Testis (tissue), 3 donors: Measurements from ENCODE around the gene SRGN. TPM values are rescaled to one million over a fixed set of nuclear protein-coding genes. Genes with fewer than 3 reads are reported as not detected.

Experiments used
- DNase-seq: peaks from one replicate; pipeline ENCODE4 v3.0.0-alpha.2; 2019
- H3K27ac ChIP-seq, 2 donors: fragments of 200-600 bp; sonication (generic); one replicate each; pipeline ENCODE4 v1.5.1; 2019
- H3K27me3 ChIP-seq: fragments of 200-600 bp; sonication (generic); one replicate; pipeline ENCODE4 v1.5.1; 2019
- H3K36me3 ChIP-seq: fragments of 200-600 bp; sonication (generic); one replicate; pipeline ENCODE4 v1.5.1; 2017; ENCODE audit warnings: low read depth; ENCODE audit errors: missing control alignments
- H3K4me1 ChIP-seq: fragments of 200-600 bp; sonication (generic); one replicate; pipeline ENCODE4 v1.5.1; 2019
- H3K4me3 ChIP-seq, 2 donors: fragments of 200-600 bp; sonication (generic); one replicate each; pipeline ENCODE4 v1.5.1; 2017 to 2019
- H3K9me3 ChIP-seq: fragments of 200-600 bp; sonication (generic); one replicate; pipeline ENCODE4 v1.5.1; 2017
- CTCF ChIP-seq, 3 experiments: fragments of 450-650 bp in 2 of 3; fragments of 200-600 bp in 1 of 3; sonication (generic) in 1 of 3; IDR thresholded peaks; one replicate each; pipeline ENCODE4 v1.5.1; 2016 to 2019; ENCODE audit warnings: antibody characterized with exemption in 3 of 3, mild to moderate bottlenecking in 2 of 3, moderate library complexity in 1 of 3
- POLR2A ChIP-seq: fragments of 450-650 bp; IDR thresholded peaks from one replicate; pipeline ENCODE4 v1.6.1; 2017; ENCODE audit warnings: antibody characterized with exemption, mild to moderate bottlenecking, moderate library complexity
- WGBS, 2 donors: methylation state at CpG; one replicate each; pipeline ENCODE4 v1.1.5; 2018; 5-methylcytosine and 5-hydroxymethylcytosine counted together
- intact Hi-C: fragments of 100-400 bp; cut with DNase I; formaldehyde crosslinking; loops from one replicate; pipeline ENCODE4 v1.15.1; 2023; ENCODE audit warnings: low total_unique reads
- polyA plus RNA-seq: library from polyadenylated mRNA; stranded (reverse); fragments of 350-450 nt; fragmentation: Illumina TruSeq; extraction: RNeasy Lipid Tissue Mini Kit (QIAGEN cat#74804); gene quantifications from one replicate; pipeline ENCODE4 v1.2.3, GENCODE V29; 2014; ENCODE audit warnings: low read depth, low replicate concordance; ENCODE audit not compliant: insufficient read depth
- total RNA-seq, 2 donors: library from RNA; depleted of rRNA; stranded (reverse); fragments of >200 nt; gene quantifications; one replicate each; pipeline ENCODE4 v1.2.3, GENCODE V29; 2016

Gene SRGN
- total and polyA plus RNA-seq, 3 donors from 2014 or later = 25.7 to 61.1 (median 35.8) TPM

GRCh38 chr10:69088801-69089501 is 1.0 kb downstream of the SRGN start:
- Histone ChIP-seq H3K4me3 (peak overlapping the region; percentile 14 to 44), H3K27me3 (no peaks in the 10 kb centered on the region), H3K4me1 (peaks cover 7% of the 10 kb centered on the region), H3K36me3 (no peaks in the 10 kb centered on the region), H3K9me3 (no peaks in the 10 kb centered on the region), H3K27ac (peak overlapping the region; percentile 60 to 89)
- no peak for TF ChIP-seq POLR2A
- no peak for TF ChIP-seq CTCF (IDR thresholded peaks at IDR 0.05)
- no peak for DNase-seq
- WGBS, 2 donors = 79 to 84% methylated on average over 10 of the region's 10 CpGs
- intact Hi-C loops = no loop called here

GRCh38 chr10:69089638-69090599 is 2.0 kb downstream of the SRGN start:
- peak overlapping the region in 1 of 2 donors; percentile 14 for H3K4me3 ChIP-seq
- no peak for DNase-seq

GRCh38 chr10:69090685-69091084 is 2.8 kb downstream of the SRGN start:
- Histone ChIP-seq H3K27me3 (no peaks in the 10 kb centered on the region), H3K9me3 (no peaks in the 10 kb centered on the region), H3K27ac (peak overlapping the region in 1 of 2 donors; percentile 89), H3K4me1 (peaks cover 7% of the 10 kb centered on the region), H3K36me3 (no peaks in the 10 kb centered on the region), H3K4me3 (no peak overlapping the region)
- intact Hi-C loops = no loop called here
- WGBS, 2 donors = 94 to 96% methylated on average over 1 of the region's 1 CpG
- no peak for TF ChIP-seq POLR2A
- TF ChIP-seq CTCF (IDR thresholded peaks at IDR 0.05) = no peak
- no peak for DNase-seq

More at GRCh38 chr10:69089638-69090599, 2.0 kb downstream of the SRGN start:
- Histone ChIP-seq H3K9me3 (no peaks in the 10 kb centered on the region), H3K4me1 (peaks cover 7% of the 10 kb centered on the region), H3K36me3 (no peaks in the 10 kb centered on the region), H3K27me3 (no peaks in the 10 kb centered on the region), H3K27ac (peak overlapping the region; percentile 47 to 89)
- 77 to 78% methylated on average over 16 of the region's 16 CpGs for WGBS, 2 donors
- intact Hi-C loops = no loop called here
- TF ChIP-seq CTCF (IDR thresholded peaks at IDR 0.05) (no peak), POLR2A (no peak)

- peak overlapping the region in 1 of 2 donors; percentile 89 for H3K27ac ChIP-seq
- no peak for TF ChIP-seq CTCF (IDR thresholded peaks at IDR 0.05)
- TF ChIP-seq POLR2A = no peak
- H3K4me1 ChIP-seq = peaks cover 7% of the 10 kb centered on the region
- H3K36me3 ChIP-seq = no peaks in the 10 kb centered on the region
- DNase-seq = no peak
- no peaks in the 10 kb centered on the region for H3K27me3 ChIP-seq
- intact Hi-C loops = no loop called here
- H3K4me3 ChIP-seq = no peak overlapping the region
- WGBS, 2 donors = 53 to 57% methylated on average over 8 of the region's 8 CpGs
- no peaks in the 10 kb centered on the region for H3K9me3 ChIP-seq
Observed at GRCh38 chr10:69091143-69091651, 3.3 kb downstream of the SRGN start.
